K562 (cell line): Measurements from ENCODE around the gene REXO2. TPM values are rescaled to one million over a fixed set of nuclear protein-coding genes. Genes with fewer than 3 reads are reported as not detected.

Source experiments
- ATAC-seq: fragments of 200-7000 bp; cut with Tn5 transposase; 3 replicates; pipeline ENCODE4 v1.9.1; 2020; ENCODE audit warnings: moderate library complexity
- BruUV-seq: library from RNA; stranded (reverse); fragments of 400-500 nt; replicated peaks from 2 replicates; lab custom pipeline; 2021; lab: Mats Ljungman, UMichigan
- CTCF ChIA-PET: fragments of 300-600 bp; formaldehyde crosslinking; extraction: SDS; loops from one replicate; lab custom pipeline; 2021; ENCODE audit warnings: low intra/inter-chr PET ratio; lab: Yijun Ruan, JAX
- POLR2A ChIA-PET: fragments of 300-600, 350-650 bp; sonication (Branson Sonifier 250); formaldehyde crosslinking; extraction: SDS; loops from one replicate; lab custom pipeline; 2021; ENCODE audit warnings: antibody characterized with exemption, inconsistent platforms; lab: Yijun Ruan, JAX
- DNase-seq, 4 experiments: peaks; one replicate each; pipeline versions ENCODE4 v3.0.0 to v3.0.0-alpha.2; 2011 to 2018; ENCODE audit warnings: low spot score in 3 of 4, mixed read lengths in 3 of 4; ENCODE audit errors: extremely low read depth in 1 of 4
- FAIRE-seq: peaks from 2 replicates; lab custom pipeline; 2011; peaks lifted over from hg19 to GRCh38; lab: Jason Lieb, UNC
- H2AFZ ChIP-seq: 2 replicates; pipeline ENCODE4 v1.6.0; 2011; ENCODE audit warnings: low read depth, low read length, control low read depth, inconsistent platforms
- H3K27ac ChIP-seq: fragments of 200-600 bp; 3 replicates; pipeline ENCODE4 v1.8.0; 2011; ENCODE audit warnings: low read depth, mild to moderate bottlenecking, control low read depth, inconsistent platforms, low read length, moderate library complexity, mixed read lengths; ENCODE audit errors: extremely low read depth
- H3K27me3 ChIP-seq, 2 experiments: fragments of 300-600 bp in 1 of 2; 2 replicates in 1 of 2; 3 replicates in 1 of 2; pipeline versions ENCODE4 v1.6.0 to v1.8.0; 2011; ENCODE audit warnings: inconsistent platforms in 2 of 2, low read length in 2 of 2, mild to moderate bottlenecking in 1 of 2, mixed read lengths in 1 of 2, moderate library complexity in 1 of 2; ENCODE audit not compliant: control insufficient read depth in 2 of 2, insufficient read depth in 2 of 2
- H3K36me3 ChIP-seq: fragments of 300-600 bp; 3 replicates; pipeline ENCODE4 v1.8.0; 2011; ENCODE audit warnings: mild to moderate bottlenecking, low read length, inconsistent platforms; ENCODE audit not compliant: control insufficient read depth, insufficient read depth
- H3K4me1 ChIP-seq, 2 experiments: fragments of 200-600 bp in 1 of 2; replicated peaks in 1 of 2; 2 replicates in 1 of 2; 3 replicates in 1 of 2; pipeline versions ENCODE4 v1.5.1 to v1.8.0; 2011; ENCODE audit warnings: inconsistent platforms in 2 of 2, low read length in 2 of 2, mild to moderate bottlenecking in 1 of 2, mixed read lengths in 1 of 2, moderate library complexity in 1 of 2; ENCODE audit not compliant: control insufficient read depth in 2 of 2, insufficient read depth in 2 of 2
- H3K4me2 ChIP-seq: 2 replicates; pipeline ENCODE4 v1.6.1; 2011; ENCODE audit warnings: low read length, control low read depth, inconsistent platforms, mixed read lengths; ENCODE audit not compliant: insufficient read depth
- H3K4me3 ChIP-seq: fragments of 200-600 bp; sonication (generic), shearing (Covaris generic); 2 replicates; pipeline ENCODE4 v1.5.1; 2016; ENCODE audit warnings: control low read depth, inconsistent platforms
- H3K79me2 ChIP-seq: fragments of 200-600 bp; 3 replicates; pipeline ENCODE4 v1.8.0; 2011; ENCODE audit warnings: low read length, inconsistent platforms; ENCODE audit not compliant: control insufficient read depth, insufficient read depth
- H3K9ac ChIP-seq, 2 experiments: 2 replicates each; pipeline versions ENCODE4 v1.6.0 to v1.6.1; 2011; ENCODE audit warnings: low read depth in 2 of 2, low read length in 2 of 2, control low read depth in 1 of 2, inconsistent platforms in 1 of 2, mild to moderate bottlenecking in 1 of 2, mixed read lengths in 1 of 2; ENCODE audit not compliant: insufficient read depth in 1 of 2
- H3K9me1 ChIP-seq: one replicate; pipeline ENCODE4 v1.6.0; 2011; ENCODE audit warnings: inconsistent platforms, mild to moderate bottlenecking, low read length, moderate library complexity; ENCODE audit not compliant: control insufficient read depth, insufficient read depth
- H3K9me3 ChIP-seq: replicated peaks from 2 replicates; pipeline ENCODE4 v1.5.1; 2011; ENCODE audit warnings: low read depth, low read length, inconsistent platforms; ENCODE audit not compliant: control insufficient read depth, insufficient read depth
- H4K20me1 ChIP-seq: replicated peaks from 2 replicates; pipeline ENCODE4 v1.6.1; 2011; ENCODE audit warnings: low read length, inconsistent platforms, mixed read lengths; ENCODE audit not compliant: control insufficient read depth, insufficient read depth
- GTF2F1 ChIP-seq: IDR thresholded peaks from 2 replicates; pipeline ENCODE4 v1.6.1; 2011; ENCODE audit warnings: low read depth, low read length, improper control_type of control experiment
- NFE2 ChIP-seq: IDR thresholded peaks from 2 replicates; pipeline ENCODE4 v1.6.1; 2014; ENCODE audit warnings: antibody characterized with exemption, low read depth
- PTTG1 ChIP-seq: fragments of 450-650 bp; IDR thresholded peaks from 2 replicates; pipeline ENCODE4 v1.6.1; 2016; ENCODE audit warnings: low read depth, mild to moderate bottlenecking, missing genetic modification characterization, missing compliant biosample characterization
- RAD21 ChIP-seq, 2 experiments: fragments of 250-450 bp in 1 of 2; fragments of 450-650 bp in 1 of 2; sonication (Bioruptor Pico) in 1 of 2; formaldehyde crosslinking in 1 of 2; IDR thresholded peaks in 1 of 2; conservative IDR thresholded peaks in 1 of 2; 2 replicates each; pipeline versions ENCODE4 v1.4.0 to v1.8.0; 2020 to 2022; ENCODE audit warnings: mild to moderate bottlenecking in 2 of 2, moderate library complexity in 1 of 2
- U2AF2 ChIP-seq: fragments of 200-400 bp; formaldehyde crosslinking; optimal IDR thresholded peaks from 2 replicates; pipeline ENCODE3; 2017; ENCODE audit warnings: low read depth, mild to moderate bottlenecking, low read length
- WGBS: fragments of 100-300 bp; shearing (Covaris generic); methylation state at CpG from one replicate; pipeline ENCODE4 v1.1.6; 2016; ENCODE audit warnings: low coverage, mixed read lengths; ENCODE audit not compliant: insufficient coverage; ENCODE audit errors: missing lambda C conversion rate; 5-methylcytosine and 5-hydroxymethylcytosine counted together
- in situ Hi-C: fragments of 300-500 bp; cut with MboI; formaldehyde crosslinking; loops from 4 replicates; pipeline ENCODE4 v1.15.0; 2018; ENCODE audit warnings: inconsistent platforms, mixed read lengths
- intact Hi-C: fragments of 100-400 bp; cut with micrococcal nuclease; formaldehyde crosslinking; loops from 2 replicates; pipeline ENCODE4 v1.14.2; 2022
- polyA plus RNA-seq, 8 experiments: library from polyadenylated mRNA; depleted of rRNA in 4 of 8; stranded (reverse) in 5 of 8; unstranded in 3 of 8; fragments of >200 nt; fragmentation: Nextera tagmentation in 2 of 8; fragmentation: Illumina TruSeq in 1 of 8; extraction: Ambion mirVana in 2 of 8; extraction: Trizol in 1 of 8; gene quantifications; 2 replicates each; pipeline versions ENCODE4 v1.2.1 to v1.2.3, GENCODE V29; 2011 to 2014; ENCODE audit warnings: inconsistent platforms in 1 of 8, missing spikeins in 1 of 8
- total RNA-seq, 7 experiments: library from RNA; depleted of rRNA in 6 of 7; stranded (reverse); fragments of >200 nt in 6 of 7; fragmentation: Illumina TruSeq in 2 of 7; extraction: Trizol in 2 of 7; gene quantifications; 2 replicates each; pipeline versions ENCODE4 v1.2.1 to v1.2.3, GENCODE V29; 2011 to 2021; ENCODE audit warnings: low replicate concordance in 1 of 7
- TF ChIP-seq, protein P1 (sequence below), 2 experiments: fragments of 450-650 bp in 1 of 2; sonication (generic) in 1 of 2; formaldehyde crosslinking in 1 of 2; IDR thresholded peaks in 1 of 2; conservative IDR thresholded peaks in 1 of 2; 2 replicates each; pipeline versions ENCODE4 v1.6.1 to v1.8.1; 2016 to 2023; ENCODE audit warnings: mild to moderate bottlenecking in 2 of 2, moderate library complexity in 2 of 2, inconsistent platforms in 1 of 2, missing genetic modification reagents in 1 of 2
- TF ChIP-seq, protein P2 (sequence below), 3 experiments: IDR thresholded peaks in 2 of 3; conservative IDR thresholded peaks in 1 of 3; 2 replicates each; pipeline ENCODE4 v1.5.1; 2011 to 2012; ENCODE audit warnings: low read length in 3 of 3, mild to moderate bottlenecking in 3 of 3, control low read depth in 2 of 3, improper control_type of control experiment in 1 of 3, inconsistent platforms in 1 of 3, low read depth in 1 of 3, mixed read lengths in 1 of 3, moderate library complexity in 1 of 3; ENCODE audit not compliant: insufficient read depth in 2 of 3

REXO2 gene
- total and polyA plus RNA-seq, 9 of the 15 experiments (the other 6 are each of a cell fraction or from before 2014, with no cell fraction given) = 143 to 370 (median 193) TPM

DNA sequence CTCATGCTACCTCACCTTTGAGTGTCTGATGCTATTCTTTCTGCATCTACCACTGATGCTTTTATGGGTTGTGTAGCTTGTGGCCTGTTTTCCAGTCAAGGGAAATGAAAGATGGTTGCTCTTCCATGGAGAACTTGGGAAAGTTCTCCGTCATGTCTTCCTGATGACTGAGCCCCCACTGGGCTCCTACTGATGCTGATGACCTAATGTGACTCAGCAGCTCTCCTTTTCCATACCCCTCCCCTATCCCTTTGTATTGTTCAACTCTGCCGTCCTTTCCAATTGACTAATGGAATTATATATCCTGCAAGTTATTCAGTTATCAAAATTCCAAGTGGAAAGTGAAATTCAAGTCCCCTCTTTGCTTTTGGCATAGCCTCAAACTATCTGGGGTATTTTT lies 44.7 kb downstream of the REXO2 start:
- FAIRE-seq (no peak), DNase-seq (no peak), ATAC-seq (no peak)
- Histone ChIP-seq H3K27ac (no peak overlapping the region), H3K4me3 (no peak overlapping the region), H2AFZ (no peak overlapping the region), H3K4me2 (no peak overlapping the region), H3K9me3 (no peaks in the 10 kb centered on the region), H3K27me3 (no peaks in the 10 kb centered on the region; a peak in 1 of 5 replicates), H4K20me1 (no peaks in the 10 kb centered on the region), H3K9ac (no peak overlapping the region), H3K36me3 (no peaks in the 10 kb centered on the region), H3K79me2 (no peaks in the 10 kb centered on the region), H3K9me1 (no peaks in the 10 kb centered on the region), H3K4me1 (no peaks in the 10 kb centered on the region; a peak in 1 of 5 replicates)
- intact Hi-C loops = no loop called here
- ChIA-PET POLR2A (no interaction called here), CTCF (no interaction called here)
- 6% methylated on average over 2 of the region's 2 CpGs for WGBS
- no TSS peak for BruUV-seq
- in situ Hi-C loops = no loop called here
- TF ChIP-seq PTTG1 (tag) (no peak), NFE2 (0 out of 2 replicates have a peak, but pooled peaks have one; percentile 37), GTF2F1 (no peak)
- TF ChIP-seq, protein P1, sequence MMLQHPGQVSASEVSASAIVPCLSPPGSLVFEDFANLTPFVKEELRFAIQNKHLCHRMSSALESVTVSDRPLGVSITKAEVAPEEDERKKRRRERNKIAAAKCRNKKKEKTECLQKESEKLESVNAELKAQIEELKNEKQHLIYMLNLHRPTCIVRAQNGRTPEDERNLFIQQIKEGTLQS (IDR thresholded peaks at IDR 0.05) = 0 out of 2 replicates have a peak, but pooled peaks have one; percentile 38
- TF ChIP-seq, protein P1 (CRISPR knock-in tag; conservative IDR thresholded peaks at IDR 0.05) = no peak

GRCh38 chr11:114496915-114497314 lies 57.6 kb downstream of the REXO2 start:
- no peaks in the 10 kb centered on the region for H4K20me1 ChIP-seq
- WGBS = 16% methylated on average over 3 of the region's 3 CpGs
- BruUV-seq = no TSS peak
- H3K9ac ChIP-seq = no peak overlapping the region
- FAIRE-seq = no peak
- H3K9me3 ChIP-seq = no peaks in the 10 kb centered on the region
- in situ Hi-C loops = no loop called here
- no peaks in the 10 kb centered on the region for H3K9me1 ChIP-seq
- peak in 1 of 4 experiments; percentile 17 for DNase-seq
- TF ChIP-seq RAD21 (CRISPR knock-in tag; conservative IDR thresholded peaks at IDR 0.05 in 1 of 2, IDR thresholded peaks at IDR 0.05 in 1 of 2) (peak in 1 of 2 experiments; percentile 35; a peak in 2 of 4 replicates), U2AF2 (no peak)
- TF ChIP-seq, protein P2, sequence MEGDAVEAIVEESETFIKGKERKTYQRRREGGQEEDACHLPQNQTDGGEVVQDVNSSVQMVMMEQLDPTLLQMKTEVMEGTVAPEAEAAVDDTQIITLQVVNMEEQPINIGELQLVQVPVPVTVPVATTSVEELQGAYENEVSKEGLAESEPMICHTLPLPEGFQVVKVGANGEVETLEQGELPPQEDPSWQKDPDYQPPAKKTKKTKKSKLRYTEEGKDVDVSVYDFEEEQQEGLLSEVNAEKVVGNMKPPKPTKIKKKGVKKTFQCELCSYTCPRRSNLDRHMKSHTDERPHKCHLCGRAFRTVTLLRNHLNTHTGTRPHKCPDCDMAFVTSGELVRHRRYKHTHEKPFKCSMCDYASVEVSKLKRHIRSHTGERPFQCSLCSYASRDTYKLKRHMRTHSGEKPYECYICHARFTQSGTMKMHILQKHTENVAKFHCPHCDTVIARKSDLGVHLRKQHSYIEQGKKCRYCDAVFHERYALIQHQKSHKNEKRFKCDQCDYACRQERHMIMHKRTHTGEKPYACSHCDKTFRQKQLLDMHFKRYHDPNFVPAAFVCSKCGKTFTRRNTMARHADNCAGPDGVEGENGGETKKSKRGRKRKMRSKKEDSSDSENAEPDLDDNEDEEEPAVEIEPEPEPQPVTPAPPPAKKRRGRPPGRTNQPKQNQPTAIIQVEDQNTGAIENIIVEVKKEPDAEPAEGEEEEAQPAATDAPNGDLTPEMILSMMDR (IDR thresholded peaks at IDR 0.05 in 2 of 3, conservative IDR thresholded peaks at IDR 0.05 in 1 of 3; ENCODE audit: insufficient read depth in 2 of 3, low read depth in 1 of 3, low read length in 3 of 3) = peak in 2 of 3 experiments; percentile 19 to 31; a peak in 3 of 6 replicates
- TF ChIP-seq, all 486 proteins: peak for 2
- Histone ChIP-seq H3K79me2 (no peaks in the 10 kb centered on the region), H3K4me1 (no peaks in the 10 kb centered on the region), H2AFZ (no peak overlapping the region), H3K36me3 (no peaks in the 10 kb centered on the region), H3K4me2 (no peak overlapping the region), H3K27ac (no peak overlapping the region), H3K27me3 (no peaks in the 10 kb centered on the region), H3K4me3 (no peak overlapping the region)
- intact Hi-C loops = no loop called here
- ChIA-PET CTCF (no interaction called here), POLR2A (no interaction called here)
- peak; percentile 79 for ATAC-seq
